Nephron progenitor cell (in vitro differentiated cells): ENCODE results near the gene LRCH3.

Source experiments
- DNase-seq: peaks from one replicate; pipeline ENCODE4 v3.0.0; 2021
- H3K27ac Mint-ChIP-seq: 2 replicates; pipeline ENCODE4 v1.8.0; 2021; ENCODE audit warnings: mild to moderate bottlenecking, moderate library complexity, mixed read lengths
- H3K27me3 Mint-ChIP-seq: 2 replicates; pipeline ENCODE4 v1.8.0; 2021; ENCODE audit warnings: mild to moderate bottlenecking, low read depth, mixed read lengths; ENCODE audit not compliant: poor library complexity
- H3K36me3 Mint-ChIP-seq: 2 replicates; pipeline ENCODE4 v1.8.0; 2021; ENCODE audit warnings: low read depth, mixed read lengths
- H3K4me1 Mint-ChIP-seq: 2 replicates; pipeline ENCODE4 v1.8.0; 2021; ENCODE audit warnings: mixed read lengths
- H3K4me3 Mint-ChIP-seq: 2 replicates; pipeline ENCODE4 v1.8.0; 2021; ENCODE audit warnings: mild to moderate bottlenecking, moderate library complexity, mixed read lengths
- H3K9me3 Mint-ChIP-seq: 2 replicates; pipeline ENCODE4 v1.8.0; 2021; ENCODE audit warnings: mild to moderate bottlenecking, moderate library complexity, mixed read lengths
- CTCF ChIP-seq: fragments of 200-600 bp; sonication (generic); IDR thresholded peaks from 2 replicates; pipeline ENCODE4 v1.5.0; 2021; ENCODE audit warnings: antibody characterized with exemption

LRCH3 gene

DNA sequence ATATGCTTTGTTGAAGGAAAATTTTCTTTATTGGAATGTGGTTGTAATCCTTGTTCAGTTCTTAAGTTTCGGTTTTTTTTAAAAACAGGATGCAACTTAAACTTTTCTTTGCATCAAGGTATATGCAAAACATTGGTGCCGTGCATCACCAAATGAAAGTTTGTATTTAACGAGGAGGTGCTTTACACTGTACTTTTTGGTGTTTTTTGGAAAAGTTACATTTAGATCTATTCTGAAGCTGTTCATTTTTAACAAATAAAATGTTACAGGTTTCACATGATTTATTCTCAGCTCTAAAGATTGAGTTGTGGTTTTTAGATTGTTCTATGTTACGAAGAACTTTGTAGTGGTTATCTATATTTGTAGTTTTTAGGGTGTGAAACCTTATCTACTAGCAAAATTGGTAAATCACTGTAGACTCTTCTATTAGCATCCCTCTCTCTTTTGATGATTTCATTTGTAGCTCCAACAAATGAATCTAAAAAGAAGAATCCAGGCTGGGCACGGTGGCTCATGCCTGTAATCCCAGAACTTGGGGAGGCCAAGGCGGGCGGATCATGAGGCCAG is 7.0 kb upstream of the LRCH3 start:
- H3K4me1 Mint-ChIP-seq = no peaks in the 10 kb centered on the region
- peak overlapping the region; percentile 45 for H3K27ac Mint-ChIP-seq
- H3K36me3 Mint-ChIP-seq = peaks cover 42% of the 10 kb centered on the region
- H3K4me3 Mint-ChIP-seq = no peak overlapping the region
- TF ChIP-seq CTCF = no peak
- no peaks in the 10 kb centered on the region for H3K27me3 Mint-ChIP-seq
- no peak for DNase-seq
- peaks cover 4% of the 10 kb centered on the region for H3K9me3 Mint-ChIP-seq

- Mint-ChIP-seq H3K27me3 (no peaks in the 10 kb centered on the region), H3K4me3 (no peak overlapping the region), H3K27ac (peak overlapping the region; percentile 3), H3K36me3 (peaks cover 16% of the 10 kb centered on the region), H3K4me1 (peaks cover 14% of the 10 kb centered on the region), H3K9me3 (no peaks in the 10 kb centered on the region)
- DNase-seq = no peak
- TF ChIP-seq CTCF = no peak
These were observed 3.6 kb upstream of the LRCH3 start for GRCh38 chr3:197787412-197787811.

- Mint-ChIP-seq H3K27me3 (no peaks in the 10 kb centered on the region), H3K27ac (no peak overlapping the region), H3K4me1 (peaks cover 27% of the 10 kb centered on the region), H3K4me3 (no peak overlapping the region), H3K9me3 (no peaks in the 10 kb centered on the region), H3K36me3 (peaks cover 7% of the 10 kb centered on the region)
- no peak for DNase-seq
- TF ChIP-seq CTCF = no peak
These were observed 1.7 kb upstream of the LRCH3 start for GRCh38 chr3:197789309-197789708.

DNA sequence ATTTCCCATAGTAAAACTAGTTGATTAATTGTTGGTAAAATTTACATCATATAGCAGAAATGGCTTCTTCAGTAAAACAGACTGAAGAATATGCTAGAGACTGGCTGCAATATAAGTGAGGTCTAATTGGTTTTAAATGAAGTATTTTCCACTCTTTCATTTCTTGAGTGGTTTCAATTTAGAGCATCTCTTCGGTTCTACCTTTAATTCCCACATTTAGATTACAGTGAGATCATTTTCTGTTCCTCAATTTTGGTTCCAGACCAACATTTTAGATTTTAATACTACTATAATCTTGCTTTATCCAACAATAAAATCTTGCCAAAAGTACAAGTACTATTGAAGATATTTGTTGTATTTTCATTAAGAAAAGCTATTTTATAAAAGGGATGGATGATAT is 1.0 kb upstream of the LRCH3 start:
- Mint-ChIP-seq H3K9me3 (no peaks in the 10 kb centered on the region), H3K36me3 (peaks cover 5% of the 10 kb centered on the region), H3K4me3 (peak overlapping the region; percentile 97), H3K27me3 (no peaks in the 10 kb centered on the region), H3K27ac (no peak overlapping the region), H3K4me1 (peaks cover 27% of the 10 kb centered on the region)
- DNase-seq = no peak
- no peak for TF ChIP-seq CTCF

DNA sequence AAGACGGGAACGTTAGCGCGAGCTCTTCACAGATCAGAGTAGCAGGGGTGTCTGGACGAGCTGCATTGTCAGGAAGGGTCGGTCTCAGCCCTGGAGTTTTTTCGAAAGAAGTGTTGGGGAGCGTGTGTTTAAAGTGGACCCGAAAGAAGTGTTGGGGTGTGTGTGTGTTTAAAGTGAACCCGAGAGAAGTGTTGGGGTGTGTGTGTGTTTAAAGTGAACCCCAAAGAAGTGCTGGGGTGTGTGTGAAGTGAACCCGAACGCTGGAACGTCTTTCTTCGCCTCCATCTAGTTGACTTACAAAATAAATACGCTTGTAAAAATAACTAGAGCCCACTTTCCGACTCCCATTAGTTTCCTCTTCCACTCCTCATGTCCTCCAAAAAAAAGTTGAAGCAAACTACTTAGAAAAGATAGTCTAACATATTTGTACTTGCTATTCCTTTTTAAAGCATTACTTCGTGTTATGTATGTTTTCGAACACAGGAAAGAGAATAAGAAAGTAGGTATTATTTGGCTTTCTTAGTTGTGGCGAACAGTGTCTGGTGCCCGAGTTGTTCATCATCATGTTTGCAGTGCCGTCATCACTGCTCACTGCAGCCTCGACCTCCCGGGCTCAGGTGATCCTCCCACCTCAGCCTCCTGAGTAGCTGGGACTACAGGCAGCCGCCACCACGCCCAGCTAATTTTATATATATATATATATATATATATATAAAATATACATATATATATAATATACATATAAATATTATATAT is 1.0 kb downstream of the LRCH3 start:
- Mint-ChIP-seq H3K36me3 (peaks cover 11% of the 10 kb centered on the region), H3K4me3 (peak overlapping the region; percentile 97), H3K27ac (peak overlapping the region; percentile 92), H3K9me3 (no peaks in the 10 kb centered on the region), H3K27me3 (no peaks in the 10 kb centered on the region), H3K4me1 (peaks cover 35% of the 10 kb centered on the region)
- TF ChIP-seq CTCF = no peak
- no peak for DNase-seq

GRCh38 chr3:197793247-197793646 is 2.2 kb downstream of the LRCH3 start:
- H3K4me1 Mint-ChIP-seq = peaks cover 40% of the 10 kb centered on the region
- H3K4me3 Mint-ChIP-seq = peak overlapping the region; percentile 70
- no peak for TF ChIP-seq CTCF
- H3K27me3 Mint-ChIP-seq = no peaks in the 10 kb centered on the region
- peaks cover 11% of the 10 kb centered on the region for H3K36me3 Mint-ChIP-seq
- no peaks in the 10 kb centered on the region for H3K9me3 Mint-ChIP-seq
- peak overlapping the region; percentile 57 for H3K27ac Mint-ChIP-seq
- DNase-seq = no peak
